ENCODE measurements around the gene HPS5. TPM values are rescaled to one million over a fixed set of nuclear protein-coding genes. Genes with fewer than 3 reads are reported as not detected.

Gene HPS5
- polyA plus RNA-seq, 1 donor (not counting 4 experiments of a cell fraction or from before 2014, with no cell fraction given) = 20.9 TPM

DNA sequence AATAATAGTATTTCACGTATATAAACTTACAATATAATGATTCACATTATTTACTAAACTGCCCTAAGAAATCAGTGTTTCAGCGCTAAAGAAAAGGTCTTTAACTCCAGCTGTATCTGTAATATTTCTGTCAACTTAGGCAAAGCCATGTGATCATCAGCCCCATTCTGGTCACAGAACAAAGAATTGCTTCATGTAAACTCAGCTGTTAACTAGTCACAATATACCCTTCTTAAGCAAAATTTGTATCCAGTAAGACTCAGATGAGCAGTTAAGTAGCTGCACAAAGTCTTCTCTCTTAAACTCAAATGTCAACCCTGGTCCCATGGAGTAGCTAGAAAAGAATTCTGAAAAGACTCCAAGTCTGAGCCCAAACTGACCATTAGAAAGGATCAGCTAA lies 26.6 kb downstream of the HPS5 start:
- no peak for DNase-seq (ENCODE audit: low read depth, low spot score)
- Histone ChIP-seq H3K9me1 (ENCODE audit: control insufficient read depth, extremely low read depth, insufficient read depth, low read length) (no peaks in the 10 kb centered on the region), H3K9ac (ENCODE audit: control insufficient read depth, extremely low read depth, insufficient read depth, low read length) (no peak overlapping the region), H3K4me1 (ENCODE audit: control insufficient read depth, extremely low read depth, insufficient read depth, low read length) (no peaks in the 10 kb centered on the region), H3K4me3 (ENCODE audit: control insufficient read depth in 2 of 3, extremely low read depth in 1 of 3, insufficient read depth in 2 of 3, low read depth in 1 of 3, low read length in 3 of 3) (no peak overlapping the region), H3K4me2 (ENCODE audit: control insufficient read depth, extremely low read depth, insufficient read depth, low read depth, low read length) (no peak overlapping the region), H3K27ac (ENCODE audit: control insufficient read depth, insufficient read depth, low read length) (no peak overlapping the region), H3K9me3 (ENCODE audit: control insufficient read depth, low read depth, low read length) (no peaks in the 10 kb centered on the region), H4K20me1 (ENCODE audit: control insufficient read depth, extremely low read depth, insufficient read depth, low read length) (no peaks in the 10 kb centered on the region), H2AFZ (ENCODE audit: control insufficient read depth, low read length) (no peak overlapping the region), H3K79me2 (ENCODE audit: control insufficient read depth, insufficient read depth, low read length) (no peaks in the 10 kb centered on the region), H3K27me3 (ENCODE audit: control insufficient read depth, extremely low read depth, insufficient read depth, low read length) (no peaks in the 10 kb centered on the region), H3K36me3 (ENCODE audit: control insufficient read depth in 2 of 2, extremely low read depth in 1 of 2, insufficient read depth in 2 of 2, low read length in 2 of 2) (peaks cover 22 to 23% of the 10 kb centered on the region in 2 experiments)
- TF ChIP-seq EZH2 (IDR thresholded peaks at IDR 0.05; ENCODE audit: low read length) (no peak), CTCF (optimal IDR thresholded peaks at IDR 0.05 in 1 of 3, IDR thresholded peaks at IDR 0.05 in 1 of 3, conservative IDR thresholded peaks at IDR 0.05 in 1 of 3; ENCODE audit: extremely low read depth in 1 of 3, insufficient read depth in 2 of 3, low read length in 3 of 3) (no peak)
- dilution Hi-C loops (cut with MboI; ENCODE audit: extremely low pct_ligation_motif_present, low sequenced_read_pairs) = no loop called here
- no peak for FAIRE-seq

- Histone ChIP-seq H2AFZ (ENCODE audit: control insufficient read depth, low read length) (no peak overlapping the region), H3K27me3 (ENCODE audit: control insufficient read depth, extremely low read depth, insufficient read depth, low read length) (no peaks in the 10 kb centered on the region), H3K4me3 (ENCODE audit: control insufficient read depth in 2 of 3, extremely low read depth in 1 of 3, insufficient read depth in 2 of 3, low read depth in 1 of 3, low read length in 3 of 3) (no peak overlapping the region), H3K27ac (ENCODE audit: control insufficient read depth, insufficient read depth, low read length) (no peak overlapping the region), H3K79me2 (ENCODE audit: control insufficient read depth, insufficient read depth, low read length) (no peaks in the 10 kb centered on the region), H4K20me1 (ENCODE audit: control insufficient read depth, extremely low read depth, insufficient read depth, low read length) (no peaks in the 10 kb centered on the region), H3K9me3 (ENCODE audit: control insufficient read depth, low read depth, low read length) (no peaks in the 10 kb centered on the region), H3K4me2 (ENCODE audit: control insufficient read depth, extremely low read depth, insufficient read depth, low read depth, low read length) (no peak overlapping the region), H3K9ac (ENCODE audit: control insufficient read depth, extremely low read depth, insufficient read depth, low read length) (no peak overlapping the region), H3K9me1 (ENCODE audit: control insufficient read depth, extremely low read depth, insufficient read depth, low read length) (no peaks in the 10 kb centered on the region), H3K36me3 (ENCODE audit: control insufficient read depth in 2 of 2, extremely low read depth in 1 of 2, insufficient read depth in 2 of 2, low read length in 2 of 2) (peaks cover 22% of the 10 kb centered on the region in 2 experiments), H3K4me1 (ENCODE audit: control insufficient read depth, extremely low read depth, insufficient read depth, low read length) (no peaks in the 10 kb centered on the region)
- no peak for TF ChIP-seq EZH2 (IDR thresholded peaks at IDR 0.05; ENCODE audit: low read length)
- no peak for TF ChIP-seq CTCF (optimal IDR thresholded peaks at IDR 0.05 in 1 of 3, IDR thresholded peaks at IDR 0.05 in 1 of 3, conservative IDR thresholded peaks at IDR 0.05 in 1 of 3; ENCODE audit: extremely low read depth in 1 of 3, insufficient read depth in 2 of 3, low read length in 3 of 3)
- dilution Hi-C loops (cut with MboI; ENCODE audit: extremely low pct_ligation_motif_present, low sequenced_read_pairs) = no loop called here
- DNase-seq (ENCODE audit: low read depth, low spot score) = no peak
- no peak for FAIRE-seq
These were observed 27.1 kb downstream of the HPS5 start for GRCh38 chr11:18294862-18295261.
